Thoracic aorta (tissue), 2 donors: ENCODE data around the gene DEDD2. TPM values are rescaled to one million over a fixed set of nuclear protein-coding genes. Genes with fewer than 3 reads are reported as not detected.

Experiments used
- ATAC-seq: fragments of 150-250 bp; one replicate; pipeline ENCODE4 v1.8.0; 2017; ENCODE audit warnings: low read depth; ENCODE audit not compliant: insufficient number of reproducible peaks, low FRiP score
- DNase-seq: peaks from one replicate; pipeline ENCODE4 v3.0.0-alpha.2; 2020; ENCODE audit warnings: low spot score
- H3K27ac ChIP-seq, 2 donors: fragments of 200-600 bp; sonication (generic); 1 replicate in 1 of 2; 2 replicates in 1 of 2; pipeline ENCODE4 v1.5.1; 2016; ENCODE audit warnings: mild to moderate bottlenecking in 2 of 2, moderate library complexity in 2 of 2
- H3K27me3 ChIP-seq: fragments of 200-600 bp; sonication (generic); replicated peaks from 2 replicates; pipeline ENCODE4 v1.6.0; 2016; ENCODE audit warnings: mild to moderate bottlenecking; ENCODE audit not compliant: insufficient read depth
- H3K36me3 ChIP-seq: fragments of 200-600 bp; sonication (generic); one replicate; pipeline ENCODE4 v1.5.1; 2016
- H3K4me1 ChIP-seq, 2 donors: fragments of 200-600 bp; sonication (generic); 1 replicate in 1 of 2; 2 replicates in 1 of 2; pipeline versions ENCODE4 v1.5.1 to v1.6.0; 2016; ENCODE audit warnings: low read depth in 2 of 2, mild to moderate bottlenecking in 1 of 2; ENCODE audit not compliant: control insufficient read depth in 1 of 2
- H3K4me3 ChIP-seq: fragments of 200-600 bp; sonication (generic); 2 replicates; pipeline ENCODE4 v1.5.1; 2016; ENCODE audit warnings: mild to moderate bottlenecking
- H3K9me3 ChIP-seq: fragments of 200-600 bp; sonication (generic); 2 replicates; pipeline ENCODE4 v1.5.1; 2016
- total RNA-seq, 2 donors: library from RNA; depleted of rRNA; stranded (reverse); fragments of >200 nt; gene quantifications; one replicate each; pipeline versions ENCODE4 v1.1.0 to v1.2.3, GENCODE V29; 2016
- TF ChIP-seq, protein P1 (sequence below): fragments of 200-600 bp; sonication (generic); IDR thresholded peaks from one replicate; pipeline ENCODE4 v1.5.1; 2019; ENCODE audit warnings: antibody characterized with exemption

The DEDD2 gene
- total RNA-seq, 2 donors from 2014 or later = 21.7 to 33.2 TPM

- no peak overlapping the region for H3K27ac ChIP-seq
- H3K4me1 ChIP-seq = peaks cover 5 to 18% of the 10 kb centered on the region in 2 donors
- TF ChIP-seq, protein P1, sequence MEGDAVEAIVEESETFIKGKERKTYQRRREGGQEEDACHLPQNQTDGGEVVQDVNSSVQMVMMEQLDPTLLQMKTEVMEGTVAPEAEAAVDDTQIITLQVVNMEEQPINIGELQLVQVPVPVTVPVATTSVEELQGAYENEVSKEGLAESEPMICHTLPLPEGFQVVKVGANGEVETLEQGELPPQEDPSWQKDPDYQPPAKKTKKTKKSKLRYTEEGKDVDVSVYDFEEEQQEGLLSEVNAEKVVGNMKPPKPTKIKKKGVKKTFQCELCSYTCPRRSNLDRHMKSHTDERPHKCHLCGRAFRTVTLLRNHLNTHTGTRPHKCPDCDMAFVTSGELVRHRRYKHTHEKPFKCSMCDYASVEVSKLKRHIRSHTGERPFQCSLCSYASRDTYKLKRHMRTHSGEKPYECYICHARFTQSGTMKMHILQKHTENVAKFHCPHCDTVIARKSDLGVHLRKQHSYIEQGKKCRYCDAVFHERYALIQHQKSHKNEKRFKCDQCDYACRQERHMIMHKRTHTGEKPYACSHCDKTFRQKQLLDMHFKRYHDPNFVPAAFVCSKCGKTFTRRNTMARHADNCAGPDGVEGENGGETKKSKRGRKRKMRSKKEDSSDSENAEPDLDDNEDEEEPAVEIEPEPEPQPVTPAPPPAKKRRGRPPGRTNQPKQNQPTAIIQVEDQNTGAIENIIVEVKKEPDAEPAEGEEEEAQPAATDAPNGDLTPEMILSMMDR = no peak
- H3K9me3 ChIP-seq = no peaks in the 10 kb centered on the region
- H3K4me3 ChIP-seq = peak overlapping the region; percentile 81
- DNase-seq (no peak), ATAC-seq (no peak)
- H3K27me3 ChIP-seq = peaks cover 15% of the 10 kb centered on the region
- no peaks in the 10 kb centered on the region for H3K36me3 ChIP-seq
Measured at GRCh38 chr19:42175952-42176648, 41.4 kb downstream of the DEDD2 start.

DNA sequence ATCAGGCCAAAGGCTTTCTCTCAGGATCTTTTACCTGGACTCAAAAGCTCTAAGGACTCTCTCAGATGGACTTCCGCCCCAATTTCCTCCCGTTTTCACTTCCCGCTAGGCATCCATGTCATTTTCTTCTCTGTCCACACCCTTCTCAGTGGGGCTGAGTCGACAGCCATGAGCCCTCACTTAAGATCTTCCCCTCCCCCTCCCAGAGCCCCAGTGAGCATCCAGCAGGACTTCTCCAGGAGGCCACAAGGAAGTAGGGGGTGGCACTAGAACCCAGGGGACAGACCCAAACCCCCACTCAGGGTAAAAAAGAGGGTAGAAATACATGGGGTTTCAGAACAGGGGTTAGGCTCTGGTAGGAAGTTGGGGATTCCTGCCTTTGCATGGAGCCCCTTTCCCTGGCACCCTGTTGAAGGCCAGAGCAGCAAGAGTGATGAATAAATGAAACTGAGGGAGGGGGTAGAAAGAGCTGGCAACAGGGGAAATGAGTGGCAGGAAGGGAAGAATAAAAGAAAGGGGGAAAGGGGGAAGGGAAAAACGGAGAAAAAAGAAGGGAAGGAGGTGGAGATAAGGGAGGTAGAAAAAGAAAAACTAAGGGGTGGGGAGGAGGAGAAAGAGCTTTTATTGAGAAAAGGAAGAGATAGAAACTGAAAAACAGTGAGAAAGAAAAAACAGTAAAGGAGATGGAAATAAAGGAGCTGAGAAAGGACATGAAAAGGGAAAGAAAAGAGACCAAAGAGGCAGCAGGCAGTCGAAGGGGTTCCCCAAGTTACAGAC is 42.3 kb downstream of the DEDD2 start:
- H3K4me3 ChIP-seq = no peak overlapping the region
- H3K36me3 ChIP-seq = no peaks in the 10 kb centered on the region
- H3K9me3 ChIP-seq = no peaks in the 10 kb centered on the region
- DNase-seq (no peak), ATAC-seq (no peak)
- H3K4me1 ChIP-seq = peaks cover 5 to 18% of the 10 kb centered on the region in 2 donors
- peaks cover 15% of the 10 kb centered on the region for H3K27me3 ChIP-seq
- TF ChIP-seq, protein P1 = no peak
- H3K27ac ChIP-seq = no peak overlapping the region

DNA sequence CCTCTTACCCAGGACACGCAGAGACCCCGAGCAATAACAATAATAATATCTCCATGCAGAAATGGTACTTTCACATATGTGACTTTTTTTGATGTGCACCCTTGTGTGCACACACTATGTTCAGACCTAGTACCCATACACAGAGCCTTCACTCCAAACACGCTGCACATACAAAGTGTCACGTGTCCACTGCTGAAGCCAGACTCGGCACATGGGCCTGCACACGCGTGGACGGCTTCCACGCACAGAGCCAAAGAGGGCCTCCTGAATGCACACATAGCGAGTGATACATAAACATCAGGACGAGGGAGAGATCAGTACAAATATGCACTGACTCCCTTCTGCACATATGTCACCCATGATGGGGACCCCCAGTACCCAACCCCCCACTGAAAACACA is 43.3 kb downstream of the DEDD2 start:
- no peak for ATAC-seq
- Histone ChIP-seq H3K4me3 (no peak overlapping the region), H3K27ac (no peak overlapping the region), H3K4me1 (peaks cover 5 to 18% of the 10 kb centered on the region in 2 donors), H3K27me3 (peaks cover 8% of the 10 kb centered on the region), H3K36me3 (no peaks in the 10 kb centered on the region), H3K9me3 (no peaks in the 10 kb centered on the region)
- TF ChIP-seq, protein P1 = no peak
- DNase-seq = no peak

GRCh38 chr19:42173695-42174094 is 43.8 kb downstream of the DEDD2 start:
- Histone ChIP-seq H3K4me1 (peaks cover 5 to 18% of the 10 kb centered on the region in 2 donors), H3K9me3 (no peaks in the 10 kb centered on the region), H3K4me3 (no peak overlapping the region), H3K36me3 (no peaks in the 10 kb centered on the region), H3K27ac (no peak overlapping the region), H3K27me3 (peaks cover 3% of the 10 kb centered on the region)
- ATAC-seq = no peak
- no peak for DNase-seq
- TF ChIP-seq, protein P1 = no peak

- ATAC-seq = no peak
- Histone ChIP-seq H3K9me3 (no peaks in the 10 kb centered on the region), H3K4me1 (peaks cover 5 to 14% of the 10 kb centered on the region in 2 donors), H3K36me3 (no peaks in the 10 kb centered on the region), H3K27ac (no peak overlapping the region), H3K27me3 (no peaks in the 10 kb centered on the region), H3K4me3 (no peak overlapping the region)
- no peak for DNase-seq
- TF ChIP-seq, protein P1 = no peak
Measured at GRCh38 chr19:42172261-42172660, 45.2 kb downstream of the DEDD2 start.
